Measurements from ENCODE around the gene HERPUD1.

GRCh38 chr16:56892705-56893104 lies 39.2 kb upstream of the HERPUD1 start:
- TF ChIP-seq MAX (IDR thresholded peaks at IDR 0.05) (no peak), NFIC (IDR thresholded peaks at IDR 0.05) (no peak), YY1 (IDR thresholded peaks at IDR 0.05; ENCODE audit: low read depth) (no peak), TEAD4 (IDR thresholded peaks at IDR 0.05) (no peak), RAD21 (IDR thresholded peaks at IDR 0.05; ENCODE audit: low read depth) (no peak), CEBPB (IDR thresholded peaks at IDR 0.05) (no peak), EGR1 (IDR thresholded peaks at IDR 0.05) (no peak), EP300 (IDR thresholded peaks at IDR 0.05; ENCODE audit: borderline replicate concordance) (no peak)
